ENCODE data around the gene G0S2.

G0S2 gene

DNA sequence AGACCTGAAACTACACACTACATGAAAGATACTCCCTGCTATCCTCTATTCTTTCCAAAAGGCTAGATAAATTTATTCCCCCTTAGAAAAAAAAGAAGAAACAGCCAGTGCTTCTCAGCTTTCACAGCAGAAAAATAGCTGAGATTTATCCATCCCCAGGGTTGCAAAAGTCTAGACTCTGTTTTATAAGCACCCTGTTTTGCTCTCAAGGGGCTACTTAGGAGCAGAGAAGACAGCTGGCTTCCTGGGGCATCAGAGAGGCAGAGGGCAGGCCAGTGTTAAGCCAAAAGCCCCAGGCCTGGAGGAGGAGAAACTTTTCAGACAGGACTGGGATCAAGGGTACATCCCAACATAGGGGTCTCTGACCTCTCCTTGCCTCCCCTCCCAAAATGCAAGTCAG is 26.9 kb upstream of the G0S2 start:
- DNase-seq (ENCODE audit: low read depth in 1 of 2, low spot score in 1 of 2) = no peak

DNA sequence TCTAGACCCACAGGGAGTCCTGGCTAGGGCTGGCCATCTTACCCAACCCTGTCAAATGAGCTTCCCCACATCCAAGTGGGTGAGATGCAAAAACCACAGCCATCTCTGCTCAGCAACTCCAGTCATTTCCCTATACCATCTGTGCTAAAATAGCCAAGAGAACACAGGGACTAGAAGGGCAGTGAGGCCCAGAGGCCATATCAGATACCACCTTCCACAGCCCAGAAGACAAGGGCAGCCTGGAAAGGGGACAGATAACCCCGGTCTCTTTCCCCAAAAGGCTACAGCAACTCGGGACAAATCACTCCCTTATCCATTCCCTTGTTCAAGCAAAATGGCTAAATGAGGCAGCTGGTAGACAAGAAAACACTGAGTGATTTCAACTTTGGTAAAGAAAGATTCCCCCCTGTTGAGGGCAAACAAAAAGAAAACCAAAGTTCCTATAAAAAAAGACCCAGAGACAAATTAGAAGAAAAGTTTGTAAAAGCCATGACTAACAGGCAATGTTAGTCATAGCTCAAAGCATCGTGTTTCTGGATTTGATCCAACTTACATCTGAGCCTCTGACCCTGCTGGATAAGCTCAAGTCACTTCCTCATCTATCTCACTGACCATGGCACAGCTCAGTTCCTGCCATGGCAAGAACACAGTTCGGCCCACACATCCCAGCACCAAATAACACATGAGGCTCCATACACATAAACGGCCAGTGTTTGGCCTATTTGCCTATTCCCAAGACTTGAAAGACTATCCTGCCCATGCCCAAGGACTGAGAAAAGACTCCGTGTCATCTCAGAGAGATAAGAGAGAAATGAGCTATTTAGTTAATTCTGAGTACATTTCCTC is 26.1 kb upstream of the G0S2 start:
- no peak for DNase-seq (ENCODE audit: low read depth in 1 of 2, low spot score in 1 of 2)

DNA sequence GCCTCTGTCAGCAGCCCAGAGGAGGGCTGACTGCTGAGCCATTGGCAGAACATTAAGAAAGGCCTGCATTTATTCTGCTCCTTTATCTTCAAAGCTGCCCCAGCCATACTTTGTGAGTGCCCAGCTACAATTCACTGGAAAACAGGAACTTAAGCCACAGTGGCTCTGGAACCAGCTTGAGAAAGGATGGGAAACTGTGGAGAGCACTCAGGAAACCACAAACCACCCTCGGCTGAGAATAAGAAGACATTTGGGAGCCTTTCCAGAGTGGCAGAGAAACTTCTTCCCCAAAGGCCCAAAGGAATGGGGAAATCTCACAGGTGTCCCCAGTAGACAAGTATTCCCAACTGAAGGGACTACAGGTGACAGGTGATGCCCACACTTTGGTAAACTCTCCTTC is 24.8 kb upstream of the G0S2 start:
- no peak for DNase-seq (ENCODE audit: low read depth in 1 of 2, low spot score in 1 of 2)

DNA sequence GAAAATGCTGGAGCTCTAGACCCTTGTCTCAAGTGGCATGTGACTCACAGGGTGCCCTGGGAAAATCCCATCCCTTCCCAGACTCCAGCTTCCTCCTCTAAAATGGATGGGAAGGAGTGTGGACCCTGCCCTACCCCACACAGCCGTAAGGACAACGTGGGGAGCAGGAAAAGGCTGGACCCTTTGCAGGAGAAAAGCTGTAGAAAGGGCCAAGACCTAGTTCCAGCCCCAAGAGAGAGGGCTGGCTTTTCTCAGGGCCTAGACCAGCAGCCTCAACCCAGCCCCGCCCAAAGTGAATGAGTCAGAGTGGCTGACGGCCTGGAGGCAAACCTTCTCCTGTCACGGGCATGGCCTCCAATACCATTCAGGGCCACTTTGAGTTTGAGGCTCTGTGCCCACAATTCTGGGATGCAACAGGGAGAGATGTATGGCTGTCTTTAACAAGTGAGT is 24.0 kb upstream of the G0S2 start:
- peak in 1 of 2 donors; percentile 21 for DNase-seq (ENCODE audit: low read depth in 1 of 2, low spot score in 1 of 2)

DNA sequence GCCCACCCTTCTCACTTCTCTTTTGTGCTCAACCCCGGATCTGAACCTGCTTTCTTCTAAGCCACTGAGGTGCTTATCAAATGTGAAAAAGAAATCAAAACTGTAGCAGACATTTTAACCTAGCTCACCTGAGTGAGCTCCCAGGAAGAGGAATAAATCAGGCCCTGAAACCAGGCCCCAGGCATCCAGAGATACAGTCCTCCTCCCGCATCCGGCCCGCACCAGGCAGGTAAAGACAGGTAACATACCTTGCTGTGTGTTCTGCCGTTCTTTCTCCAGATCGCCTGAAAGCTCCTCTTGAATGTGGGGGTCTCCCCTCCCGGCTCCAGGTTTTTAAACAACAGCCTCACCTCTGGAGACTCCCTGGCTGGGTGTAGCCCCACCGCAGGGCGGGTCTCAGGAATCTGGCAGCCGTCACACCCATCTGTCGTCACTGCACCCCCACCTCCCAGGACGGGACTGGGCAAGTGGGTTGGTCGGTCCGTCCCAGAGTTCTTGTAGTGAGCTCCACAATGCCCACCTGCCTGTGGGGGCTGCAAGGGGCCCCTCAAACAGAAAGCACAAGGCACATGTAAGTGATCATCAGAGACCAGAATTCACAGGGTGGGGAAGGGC is 23.0 kb upstream of the G0S2 start, which contains the start of gene LAMB3:
Gene LAMB3 (minus strand): TSS at position 305 of the 615 bp plus-strand sequence. CDS start 1,481 bp downstream, outside the sequence.
- DNase-seq (ENCODE audit: low read depth in 1 of 2, low spot score in 1 of 2) = no peak

DNA sequence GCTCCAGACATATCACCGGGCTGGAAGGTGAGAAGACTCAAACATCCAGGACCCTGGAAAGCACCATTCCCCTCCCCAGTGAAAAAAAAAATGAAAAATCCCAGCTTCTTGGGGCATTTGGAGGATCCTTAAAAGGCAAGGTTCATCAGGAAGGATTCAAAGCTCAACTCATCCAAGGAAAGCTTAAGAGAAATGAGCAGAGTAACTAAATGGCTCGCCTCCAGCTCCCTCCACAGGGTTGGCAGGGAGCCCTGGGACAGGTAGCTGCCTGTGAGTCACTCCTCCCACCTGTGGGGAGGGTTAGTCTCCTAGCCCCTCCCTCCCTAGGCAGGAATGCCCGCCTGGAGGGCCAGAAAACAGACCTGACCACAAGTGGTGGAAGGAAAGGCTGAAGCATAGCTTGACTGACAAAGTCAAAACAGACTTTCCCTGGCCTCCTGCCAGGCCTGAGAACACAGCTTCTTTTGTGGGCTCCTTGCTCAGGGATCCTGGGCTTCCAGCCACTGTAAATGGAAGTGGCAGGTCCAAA is 22.3 kb upstream of the G0S2 start:
- peak in 1 of 2 donors; percentile 17 for DNase-seq (ENCODE audit: low read depth in 1 of 2, low spot score in 1 of 2)

DNA sequence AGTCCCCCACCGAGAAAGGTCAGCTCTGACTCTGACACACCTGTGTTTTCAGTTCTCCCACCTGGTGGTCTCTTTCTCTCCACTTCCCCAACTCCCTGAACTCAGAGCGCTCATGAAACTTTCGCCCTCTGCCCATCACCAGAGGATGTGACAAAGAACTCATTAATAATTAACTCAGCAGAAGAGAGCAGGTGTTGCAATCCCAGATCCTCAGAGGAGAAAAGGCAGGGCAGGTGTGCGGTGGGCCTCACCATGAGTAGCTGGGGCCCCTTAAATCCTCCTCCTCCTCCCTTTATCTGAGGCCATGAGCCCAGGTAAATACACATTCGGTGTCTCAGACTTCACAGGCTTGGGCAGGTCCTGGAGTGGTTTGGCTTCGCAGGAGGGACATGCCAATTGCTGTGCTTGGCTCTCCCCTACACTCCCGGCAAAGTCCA is 21.3 kb upstream of the G0S2 start:
- DNase-seq (ENCODE audit: low read depth in 1 of 2, low spot score in 1 of 2) = no peak

DNA sequence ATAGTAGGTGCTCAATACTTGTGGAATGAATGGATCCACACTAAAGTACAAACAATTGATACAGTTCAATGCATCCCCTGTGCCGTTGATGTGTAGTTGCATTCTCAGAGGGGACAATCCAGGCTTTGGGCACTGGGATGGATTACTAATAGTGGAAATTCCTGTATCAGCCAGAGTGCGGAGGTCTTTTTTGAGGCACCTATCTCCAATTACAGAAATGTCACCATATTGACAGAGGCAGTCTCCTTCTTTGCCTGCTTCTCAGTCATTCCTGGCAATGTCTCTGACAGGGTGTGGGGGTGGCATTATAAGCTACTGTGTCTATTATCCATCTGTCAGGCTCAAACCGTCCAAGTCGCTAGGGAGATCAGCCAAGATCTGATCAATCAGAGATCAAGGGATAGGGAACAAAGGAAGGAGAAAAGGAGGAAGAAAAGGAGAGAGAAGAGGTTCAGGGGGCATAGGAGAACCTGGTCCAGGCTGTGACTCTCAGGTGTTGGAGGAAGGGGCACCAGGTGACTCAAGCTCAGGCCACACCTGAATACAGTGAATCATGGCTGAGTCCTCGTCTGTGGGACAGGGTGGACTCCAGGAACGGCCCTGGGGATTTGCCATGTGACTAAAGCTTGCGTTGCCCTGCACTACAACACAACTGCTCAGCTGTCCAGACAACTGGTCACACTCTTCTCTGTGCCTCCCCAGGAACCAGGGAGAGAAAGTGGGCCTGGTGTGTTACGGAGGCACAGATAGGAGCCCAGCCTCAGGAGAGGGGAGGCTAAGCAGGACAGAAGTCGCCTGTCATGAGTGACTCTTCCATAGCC is 19.6 kb upstream of the G0S2 start:
- DNase-seq (ENCODE audit: low read depth in 1 of 2, low spot score in 1 of 2) = no peak

DNA sequence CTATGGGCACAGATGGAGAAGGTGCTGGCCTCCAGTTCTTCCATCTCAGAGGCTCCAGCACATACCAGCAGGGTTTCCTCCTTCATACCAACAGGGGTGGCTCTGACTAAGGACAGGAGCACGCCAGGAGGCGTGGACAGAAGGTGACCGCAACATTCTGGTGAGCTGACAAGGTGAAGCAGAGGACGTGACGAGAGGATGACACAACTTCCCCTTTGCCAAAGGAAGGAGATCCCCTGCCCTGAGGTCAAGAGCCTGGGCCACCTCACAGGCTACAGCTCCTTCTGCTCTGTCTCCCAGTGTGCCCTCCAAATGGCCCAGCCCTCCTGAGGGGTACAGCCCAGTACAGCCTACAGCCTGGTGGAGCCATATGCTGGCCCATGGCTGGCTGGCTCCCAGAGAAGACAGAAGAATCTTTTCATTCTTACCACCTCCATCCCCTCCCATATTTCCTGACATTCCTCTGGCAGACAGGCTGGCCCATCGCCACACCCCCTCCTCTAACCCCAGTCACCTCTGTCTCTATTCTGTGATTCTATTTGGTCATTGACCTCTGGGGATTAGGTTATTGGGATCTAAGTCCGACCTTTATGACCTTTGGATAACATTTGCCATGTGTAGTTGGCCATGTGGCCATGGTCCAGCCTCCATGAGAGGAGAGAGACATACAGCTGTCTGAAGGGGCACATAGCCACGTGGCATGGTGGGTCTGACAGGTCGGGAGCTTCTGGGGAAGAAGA is 17.9 kb upstream of the G0S2 start:
- no peak for DNase-seq (ENCODE audit: low read depth in 1 of 2, low spot score in 1 of 2)

DNA sequence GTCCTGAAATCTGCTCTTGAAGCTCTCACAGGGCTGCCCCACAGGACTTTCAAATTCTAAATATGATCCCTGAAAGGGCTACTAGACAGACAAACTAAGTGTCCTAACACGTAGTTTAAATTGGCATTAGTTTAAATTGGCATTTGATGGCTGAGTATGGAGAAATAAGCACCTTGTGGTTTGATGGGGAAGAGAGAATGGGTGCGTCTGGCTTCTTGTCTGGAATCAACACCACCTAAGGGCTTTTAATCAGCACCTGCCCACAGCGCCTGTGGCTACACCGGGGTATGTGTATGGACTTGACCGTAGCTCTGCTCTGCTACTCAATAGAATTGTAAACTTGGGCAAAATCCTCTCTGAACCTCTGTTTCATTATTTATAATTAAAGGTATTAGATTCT is 17.3 kb upstream of the G0S2 start:
- no peak for DNase-seq (ENCODE audit: low read depth in 1 of 2, low spot score in 1 of 2)

DNA sequence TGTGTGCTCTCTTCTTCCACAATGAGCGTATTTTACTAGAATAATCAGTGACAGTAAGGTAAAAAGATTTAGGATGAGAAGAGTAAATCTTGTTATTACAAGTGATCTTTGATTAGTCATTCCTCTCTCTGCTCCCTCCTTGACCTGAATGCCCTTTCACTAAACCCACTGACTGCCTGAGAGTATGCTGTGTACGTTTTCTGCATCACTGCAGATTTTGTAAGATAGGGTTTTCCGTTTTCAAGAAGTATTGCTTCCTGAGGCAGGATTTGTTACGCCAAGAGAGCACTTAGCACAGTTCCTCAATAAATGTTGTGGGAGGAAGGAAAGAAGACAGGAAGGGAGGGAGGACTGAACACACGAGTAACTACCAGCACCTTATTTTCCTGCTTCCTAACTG is 15.3 kb upstream of the G0S2 start:
- DNase-seq (ENCODE audit: low read depth in 1 of 2, low spot score in 1 of 2) = no peak

DNA sequence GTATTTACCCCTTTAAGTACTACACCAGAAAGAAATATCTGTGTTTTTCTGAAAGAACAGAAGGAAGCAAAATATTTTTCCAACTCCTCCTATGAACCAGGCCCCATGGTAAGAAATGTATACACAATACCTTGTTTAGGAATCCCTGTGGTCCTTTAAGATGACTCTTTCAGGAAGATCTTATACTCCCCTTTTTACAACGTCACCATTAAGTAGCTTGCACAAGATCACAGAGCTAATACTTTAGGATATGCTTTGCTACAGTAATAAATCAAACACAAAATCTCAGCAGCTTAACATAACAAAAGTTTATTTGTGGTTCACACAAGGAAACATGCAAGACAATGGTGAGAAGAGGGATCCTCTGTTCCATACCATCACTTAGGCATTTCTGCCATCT is 14.1 kb upstream of the G0S2 start:
- DNase-seq (ENCODE audit: low read depth in 1 of 2, low spot score in 1 of 2) = no peak

DNA sequence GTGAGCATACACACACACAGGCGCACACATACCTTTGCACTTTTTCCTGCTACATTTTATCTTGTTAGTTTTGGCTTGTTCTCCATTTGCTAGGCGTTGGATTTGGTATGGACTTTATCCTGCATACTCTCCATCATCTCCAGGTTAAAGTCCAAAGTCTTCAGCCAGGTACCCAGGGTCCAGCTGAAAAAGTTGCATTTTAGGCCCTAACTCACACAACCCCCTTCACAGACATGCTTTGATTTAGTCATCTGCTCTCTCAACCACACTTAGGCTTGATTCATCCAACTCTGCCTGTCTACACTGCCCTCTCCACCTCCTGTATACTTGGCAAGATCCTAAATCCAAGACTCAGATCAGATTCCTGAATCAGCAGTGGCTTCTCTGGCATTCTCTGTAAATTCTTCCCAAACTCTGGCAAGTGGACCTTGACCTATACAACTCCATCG is 12.3 kb upstream of the G0S2 start:
- no peak for DNase-seq (ENCODE audit: low read depth in 1 of 2, low spot score in 1 of 2)

DNA sequence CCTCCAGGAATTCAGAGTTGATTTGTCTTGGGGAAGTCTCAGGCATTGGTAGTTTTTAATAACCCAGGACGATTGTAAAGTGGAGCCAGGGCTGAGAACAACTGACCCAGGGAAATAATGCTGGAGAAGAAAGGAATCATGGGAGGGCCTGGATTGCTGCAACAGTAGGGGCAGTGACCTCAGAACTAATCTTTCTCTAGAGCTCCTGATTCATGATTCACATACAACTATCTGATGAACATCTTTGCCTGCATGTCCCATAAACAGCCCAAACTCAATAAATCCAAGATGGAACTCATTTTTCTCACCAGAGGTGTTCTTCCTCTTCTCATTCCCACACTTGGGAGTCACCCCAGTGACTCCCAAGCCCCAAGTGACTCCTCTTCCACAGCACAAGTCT is 8.1 kb upstream of the G0S2 start:
- no peak for DNase-seq (ENCODE audit: low read depth in 1 of 2, low spot score in 1 of 2)

DNA sequence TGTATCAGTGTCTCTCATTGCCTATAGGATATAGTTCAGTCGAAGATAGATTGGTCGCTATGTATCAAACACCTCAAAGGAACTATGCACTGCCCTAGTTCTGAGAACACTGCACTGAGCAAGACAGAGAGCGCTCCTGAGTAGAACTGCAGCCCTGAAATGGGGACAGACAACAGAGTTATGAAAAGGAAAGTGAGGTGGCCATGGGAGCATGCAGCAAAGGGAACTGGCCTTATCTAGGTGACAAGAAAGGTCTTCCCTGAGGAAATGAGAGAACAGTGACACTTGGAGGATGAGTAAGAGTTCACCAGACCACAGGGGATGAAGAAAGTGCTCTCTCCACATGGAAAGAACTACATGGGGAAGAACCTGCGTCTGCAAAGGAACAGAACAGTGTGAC is 7.5 kb upstream of the G0S2 start:
- DNase-seq (ENCODE audit: low read depth in 1 of 2, low spot score in 1 of 2) = no peak

DNA sequence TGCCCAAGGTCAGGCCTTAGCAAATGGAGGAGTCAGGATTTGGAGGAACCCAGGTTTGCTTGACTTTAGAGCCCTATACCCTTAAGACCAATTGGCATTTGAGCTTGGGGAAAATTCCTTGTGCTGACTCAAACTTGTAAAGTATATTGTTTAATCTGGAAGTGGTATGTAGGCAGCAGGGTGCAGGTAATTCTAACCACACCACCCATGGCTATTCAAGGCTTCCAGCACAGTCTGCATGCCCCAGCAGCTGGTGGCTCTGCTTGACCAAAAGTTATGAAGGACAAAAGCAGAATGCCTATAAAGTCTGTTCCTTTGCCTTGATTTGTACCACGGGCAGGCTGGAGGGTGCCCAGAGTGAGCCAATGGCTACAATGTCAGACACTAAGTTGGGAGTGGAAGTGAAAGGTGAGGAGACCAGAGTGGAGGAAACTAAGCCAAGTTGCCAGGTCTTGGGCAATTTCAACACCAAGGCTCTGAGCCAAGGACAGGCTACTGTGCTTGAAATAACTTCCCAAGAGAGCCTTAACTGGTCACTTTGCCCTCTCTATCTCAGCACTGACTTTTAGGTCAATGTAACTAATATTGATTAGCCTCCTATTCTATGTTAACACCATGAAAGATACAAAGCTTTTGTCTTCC is 4.7 kb upstream of the G0S2 start:
- DNase-seq (ENCODE audit: low read depth in 1 of 2, low spot score in 1 of 2) = no peak

DNA sequence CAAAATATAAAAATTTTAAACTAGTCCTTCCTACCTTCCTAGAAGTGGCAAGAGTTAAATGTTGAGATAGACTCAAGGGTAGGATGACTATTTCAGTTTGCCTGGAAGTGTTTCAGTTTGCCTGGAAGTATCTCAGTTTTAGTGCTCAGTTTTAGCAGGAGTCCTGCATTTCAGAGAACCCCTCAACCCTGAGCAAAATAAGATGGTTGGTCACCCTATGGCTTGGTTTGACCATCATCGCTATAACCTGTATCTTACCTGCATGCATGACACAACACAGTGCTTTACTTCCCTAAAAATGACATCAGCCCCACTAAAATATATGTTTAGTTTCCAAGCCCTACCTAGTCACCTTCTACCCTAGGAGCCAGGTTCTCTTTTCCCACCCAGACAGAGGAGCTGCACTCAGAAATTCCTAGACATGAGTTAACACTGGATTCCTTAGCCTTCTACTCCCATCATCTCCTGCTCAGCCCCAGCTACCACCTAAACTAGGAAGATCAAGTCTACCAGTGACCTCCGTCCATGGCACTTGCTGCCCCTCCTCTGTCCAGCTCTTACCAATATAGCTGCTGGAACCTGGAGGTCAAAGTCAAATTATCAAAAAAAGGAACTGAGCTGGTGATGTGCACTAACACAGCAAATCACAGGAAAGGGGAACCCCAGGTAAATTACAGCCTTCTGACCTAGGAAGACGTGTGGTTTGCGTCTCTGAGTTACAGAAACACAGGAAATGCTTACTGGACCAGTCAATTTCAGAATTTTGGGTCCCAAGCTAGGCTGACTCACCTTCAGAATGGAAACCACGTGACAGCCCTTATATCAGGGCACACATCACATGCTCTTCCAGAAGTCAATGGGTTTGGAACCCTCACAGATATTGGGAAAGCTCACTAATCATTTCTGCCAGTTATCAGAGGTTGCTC is 2.2 kb upstream of the G0S2 start:
- no peak for DNase-seq (ENCODE audit: low read depth in 1 of 2, low spot score in 1 of 2)

DNA sequence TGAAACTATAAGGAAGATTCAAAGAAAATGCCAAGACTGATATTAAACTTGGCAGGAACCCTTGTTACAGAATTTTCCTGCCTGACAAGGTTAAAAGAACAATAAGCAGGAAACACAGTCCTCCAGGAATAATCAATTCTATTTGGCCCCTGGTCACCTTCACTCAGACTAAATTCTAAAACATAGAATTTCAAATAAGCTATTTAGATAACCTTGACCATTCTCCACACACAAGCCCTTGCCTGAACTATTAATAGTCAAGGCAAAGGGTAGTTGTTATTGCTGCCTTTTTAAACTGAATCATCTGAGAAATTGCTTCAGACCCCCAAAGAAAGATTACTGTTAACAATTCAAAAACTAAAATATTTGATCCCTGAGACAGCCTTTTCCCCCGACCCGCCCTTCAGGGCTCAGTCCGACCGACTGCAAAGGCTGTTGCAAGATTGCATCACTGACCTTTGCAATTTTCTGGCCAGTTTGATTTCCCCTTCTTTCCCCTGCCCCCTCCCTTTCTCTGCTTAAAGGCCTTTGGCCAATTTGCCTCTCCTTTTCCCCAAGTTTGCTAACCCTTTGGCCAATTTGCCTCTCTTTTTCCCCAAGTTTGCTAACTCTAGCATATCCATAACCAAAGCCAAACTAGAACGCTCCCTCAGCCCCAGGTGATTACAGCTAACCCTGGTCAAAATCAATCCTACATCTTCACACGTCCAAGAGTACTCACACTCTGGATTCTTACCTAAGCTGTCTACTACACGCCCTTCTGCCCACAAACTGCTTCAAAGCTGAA is 1.4 kb upstream of the G0S2 start:
- no peak for DNase-seq (ENCODE audit: low read depth in 1 of 2, low spot score in 1 of 2)

Measured in stimulated activated CD4-positive, alpha-beta T cell treated with anti-CD3 and anti-CD28 coated beads, Interleukin-15, amount 100 ng/mL, for 1 hour (primary cell).